HepG2 (cell line): ENCODE measurements around the gene ANKS1A. TPM values are rescaled to one million over a fixed set of nuclear protein-coding genes. Genes with fewer than 3 reads are reported as not detected.

Experiments used
- HDAC2 ChIP-seq: sonication (generic); formaldehyde crosslinking; IDR thresholded peaks from 2 replicates; pipeline ENCODE4 v1.4.0; 2020; ENCODE audit warnings: missing genetic modification reagents
- LRRFIP1 ChIP-seq: sonication (generic); formaldehyde crosslinking; conservative IDR thresholded peaks from 2 replicates; pipeline ENCODE4 v1.4.0; 2020; ENCODE audit warnings: missing genetic modification reagents
- MZF1 ChIP-seq: sonication (generic); formaldehyde crosslinking; IDR thresholded peaks from 2 replicates; pipeline ENCODE4 v1.8.1; 2023; ENCODE audit warnings: mild to moderate bottlenecking, missing genetic modification reagents, borderline replicate concordance
- NFKB2 ChIP-seq: sonication (generic); formaldehyde crosslinking; IDR thresholded peaks from 2 replicates; pipeline ENCODE4 v1.4.0; 2020; ENCODE audit warnings: missing genetic modification reagents, borderline replicate concordance
- NR2F6 ChIP-seq, 2 experiments: IDR thresholded peaks; 2 replicates each; pipeline ENCODE4 v1.6.1; 2016; ENCODE audit warnings: antibody characterized with exemption in 1 of 2, mild to moderate bottlenecking in 1 of 2
- SALL2 ChIP-seq: sonication (generic); formaldehyde crosslinking; IDR thresholded peaks from 2 replicates; pipeline ENCODE4 v1.8.1; 2023; ENCODE audit warnings: mild to moderate bottlenecking, missing genetic modification reagents, inconsistent platforms
- SMAD1 ChIP-seq: sonication (generic); formaldehyde crosslinking; IDR thresholded peaks from 2 replicates; pipeline ENCODE4 v1.4.0; 2020; ENCODE audit warnings: missing genetic modification reagents, low read depth, mild to moderate bottlenecking, borderline replicate concordance
- U2AF1 ChIP-seq: fragments of 200-400 bp; formaldehyde crosslinking; optimal IDR thresholded peaks from 2 replicates; pipeline ENCODE3; 2017; ENCODE audit warnings: mild to moderate bottlenecking, low read depth, low read length
- ZBTB25 ChIP-seq: IDR thresholded peaks from 2 replicates; pipeline ENCODE4 v1.6.1; 2018; ENCODE audit warnings: missing genetic modification reagents
- ZFP90 ChIP-seq: sonication (generic); formaldehyde crosslinking; IDR thresholded peaks from 2 replicates; pipeline ENCODE4 v1.8.0; 2022; ENCODE audit warnings: missing genetic modification reagents, mild to moderate bottlenecking, inconsistent platforms, borderline replicate concordance
- ZKSCAN1 ChIP-seq: fragments of 150-350 bp; IDR thresholded peaks from 2 replicates; pipeline ENCODE4 v1.6.1; 2014; ENCODE audit warnings: low read length
- ZNF296 ChIP-seq: sonication (generic); formaldehyde crosslinking; conservative IDR thresholded peaks from 2 replicates; pipeline ENCODE4 v1.5.0; 2020; ENCODE audit warnings: mild to moderate bottlenecking, missing genetic modification reagents
- ZNF430 ChIP-seq: sonication (generic); formaldehyde crosslinking; IDR thresholded peaks from 2 replicates; pipeline ENCODE4 v1.9.0; 2021; ENCODE audit warnings: mild to moderate bottlenecking, missing genetic modification reagents
- ZNF552 ChIP-seq: sonication (generic); formaldehyde crosslinking; IDR thresholded peaks from 2 replicates; pipeline ENCODE4 v1.9.0; 2022; ENCODE audit warnings: missing genetic modification reagents, mild to moderate bottlenecking, borderline replicate concordance
- ZNF670 ChIP-seq: sonication (generic); formaldehyde crosslinking; IDR thresholded peaks from 2 replicates; pipeline ENCODE4 v1.8.0; 2022; ENCODE audit warnings: mild to moderate bottlenecking, missing genetic modification reagents, borderline replicate concordance
- ZNF740 ChIP-seq: sonication (generic); formaldehyde crosslinking; IDR thresholded peaks from 2 replicates; pipeline ENCODE4 v1.4.0; 2020; ENCODE audit warnings: missing genetic modification reagents
- polyA plus RNA-seq, 8 experiments: library from polyadenylated mRNA; depleted of rRNA in 3 of 8; stranded (reverse) in 7 of 8; unstranded in 1 of 8; fragments of >200 nt; fragmentation: Illumina TruSeq in 4 of 8; extraction: Trizol in 4 of 8; gene quantifications; 2 replicates each; pipeline versions ENCODE4 v1.2.1 to v1.2.3, GENCODE V29; 2011 to 2016; ENCODE audit warnings: low read depth in 4 of 8, missing spikeins in 1 of 8, mixed read lengths in 1 of 8; ENCODE audit not compliant: insufficient read depth in 1 of 8
- total RNA-seq, 5 experiments: library from RNA; depleted of rRNA; stranded (reverse); fragments of >200 nt; fragmentation: Illumina TruSeq; extraction: Trizol; gene quantifications; 2 replicates each; pipeline ENCODE4 v1.2.3, GENCODE V29; 2016; ENCODE audit warnings: low read depth in 1 of 5

The ANKS1A gene
- total and polyA plus RNA-seq, 2 of the 13 experiments (the other 11 are each of a cell fraction or from before 2014, with no cell fraction given) = 7.2 to 15.1 TPM

GRCh38 chr6:35051997-35052583 lies 163.0 kb downstream of the ANKS1A start (continued):
- no peak for TF ChIP-seq U2AF1
- TF ChIP-seq ZNF552 (CRISPR knock-in tag) = no peak
- TF ChIP-seq ZNF670 (CRISPR knock-in tag) = no peak
- TF ChIP-seq MZF1 = no peak
- no peak for TF ChIP-seq ZNF430 (CRISPR knock-in tag)
- TF ChIP-seq NR2F6 (IDR thresholded peaks at IDR 0.05) = peak; percentile 48; the same call in 1 of the 2 replicates
- TF ChIP-seq NR2F6 (CRISPR knock-in tag; IDR thresholded peaks at IDR 0.05) = peak; percentile 37; the same call in 1 of the 2 replicates
- no peak for TF ChIP-seq NFKB2 (CRISPR knock-in tag)
- no peak for TF ChIP-seq LRRFIP1 (CRISPR knock-in tag)
- TF ChIP-seq ZNF296 (CRISPR knock-in tag) = no peak
- TF ChIP-seq ZBTB25 (CRISPR knock-in tag) = no peak
- TF ChIP-seq SALL2 (CRISPR knock-in tag) = no peak
- TF ChIP-seq SMAD1 (CRISPR knock-in tag) = no peak
- peak; percentile 41; the same call in 1 of the 2 replicates for TF ChIP-seq HDAC2 (CRISPR knock-in tag)
- TF ChIP-seq ZFP90 = no peak
- no peak for TF ChIP-seq ZNF740
- TF ChIP-seq ZKSCAN1 = no peak
- TF ChIP-seq, all 625 proteins: peak for 17
